Measurements from ENCODE around the gene IFT20.

DNA sequence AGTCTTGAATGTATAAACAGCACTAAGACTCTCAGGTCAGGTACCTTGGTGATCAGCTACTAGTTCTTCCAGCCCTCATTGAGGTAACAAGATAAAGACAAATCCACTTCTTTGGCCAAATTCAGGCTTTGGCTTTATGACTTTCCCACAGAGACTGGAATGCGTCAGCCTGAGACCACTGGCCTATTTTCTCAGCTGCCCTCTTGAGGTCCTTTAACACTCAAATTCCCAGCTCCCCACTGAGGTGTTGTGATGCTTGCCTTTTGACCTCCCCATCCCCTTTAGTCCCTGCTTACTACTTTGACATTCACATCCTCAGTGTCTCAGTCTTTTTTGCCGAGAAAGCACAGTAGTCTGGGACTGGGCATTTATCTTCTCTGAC, 10.9 kb upstream of the IFT20 start:
- TF ChIP-seq POLR2A (IDR thresholded peaks at IDR 0.05) = no peak
- TF ChIP-seq, protein P1, sequence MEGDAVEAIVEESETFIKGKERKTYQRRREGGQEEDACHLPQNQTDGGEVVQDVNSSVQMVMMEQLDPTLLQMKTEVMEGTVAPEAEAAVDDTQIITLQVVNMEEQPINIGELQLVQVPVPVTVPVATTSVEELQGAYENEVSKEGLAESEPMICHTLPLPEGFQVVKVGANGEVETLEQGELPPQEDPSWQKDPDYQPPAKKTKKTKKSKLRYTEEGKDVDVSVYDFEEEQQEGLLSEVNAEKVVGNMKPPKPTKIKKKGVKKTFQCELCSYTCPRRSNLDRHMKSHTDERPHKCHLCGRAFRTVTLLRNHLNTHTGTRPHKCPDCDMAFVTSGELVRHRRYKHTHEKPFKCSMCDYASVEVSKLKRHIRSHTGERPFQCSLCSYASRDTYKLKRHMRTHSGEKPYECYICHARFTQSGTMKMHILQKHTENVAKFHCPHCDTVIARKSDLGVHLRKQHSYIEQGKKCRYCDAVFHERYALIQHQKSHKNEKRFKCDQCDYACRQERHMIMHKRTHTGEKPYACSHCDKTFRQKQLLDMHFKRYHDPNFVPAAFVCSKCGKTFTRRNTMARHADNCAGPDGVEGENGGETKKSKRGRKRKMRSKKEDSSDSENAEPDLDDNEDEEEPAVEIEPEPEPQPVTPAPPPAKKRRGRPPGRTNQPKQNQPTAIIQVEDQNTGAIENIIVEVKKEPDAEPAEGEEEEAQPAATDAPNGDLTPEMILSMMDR (IDR thresholded peaks at IDR 0.05) = no peak

Measured in body of pancreas (tissue), 4 donors.